ENCODE data around the gene TMEM37. TPM values are rescaled to one million over a fixed set of nuclear protein-coding genes. Genes with fewer than 3 reads are reported as not detected.

TMEM37 gene
- total and polyA plus RNA-seq, 2 of the 13 experiments (the other 11 are each of a cell fraction or from before 2014, with no cell fraction given), result 37.7 to 115 TPM

DNA sequence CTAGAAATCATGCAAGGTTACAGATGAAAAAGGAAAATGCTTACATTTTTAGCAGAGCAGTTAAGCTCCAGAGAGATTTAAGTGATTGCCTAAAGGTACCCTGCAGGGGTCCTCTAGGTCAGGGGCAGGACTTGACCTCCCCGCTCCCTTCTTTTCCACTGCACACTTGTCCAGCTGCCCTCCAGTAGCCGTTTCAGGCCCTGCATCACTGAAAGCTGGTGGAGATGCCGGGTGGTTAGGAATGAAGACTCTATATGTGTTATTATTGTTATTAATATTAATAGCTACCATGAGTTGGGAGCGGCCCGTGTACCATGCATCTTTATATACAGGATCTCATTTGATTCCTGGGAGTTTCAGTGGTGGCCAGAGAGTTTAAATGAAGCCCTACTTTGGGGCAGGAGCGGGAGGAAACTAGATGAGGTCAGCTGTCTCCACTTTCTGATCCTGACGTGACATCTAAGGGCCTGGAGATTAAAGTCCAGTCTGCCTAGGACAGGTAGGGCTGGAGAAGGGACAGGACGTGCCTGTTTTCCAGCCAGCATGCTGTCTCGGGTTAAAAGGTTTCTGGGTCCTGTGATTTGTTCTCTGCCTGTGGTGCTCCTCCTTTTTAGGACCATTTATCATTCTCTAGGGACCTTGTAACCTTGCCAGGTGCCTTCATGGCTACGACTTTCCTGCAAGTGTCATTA lies 2.1 kb downstream of the TMEM37 start (continued):
- TF ChIP-seq ZSCAN22 (CRISPR knock-in tag; IDR thresholded peaks at IDR 0.05) (peak; percentile 54; the same call in 1 of the 2 replicates), TCF7 (IDR thresholded peaks at IDR 0.05; ENCODE audit: low read depth) (peak; percentile 53; the same call in 1 of the 2 replicates), ZFY (CRISPR knock-in tag; IDR thresholded peaks at IDR 0.05) (no peak; the same call in 1 of the 2 replicates), NCOA1 (CRISPR knock-in tag; IDR thresholded peaks at IDR 0.05) (no peak), ZBTB49 (CRISPR knock-in tag; IDR thresholded peaks at IDR 0.05; ENCODE audit: borderline replicate concordance) (peak; percentile 53; the same call in 1 of the 2 replicates), SIX1 (CRISPR knock-in tag; IDR thresholded peaks at IDR 0.05; ENCODE audit: borderline replicate concordance) (peak; percentile 39; the same call in 1 of the 2 replicates), RFX1 (IDR thresholded peaks at IDR 0.05) (no peak), SKI (IDR thresholded peaks at IDR 0.05; ENCODE audit: partially characterized antibody) (peak; percentile 28), SRSF9 (IDR thresholded peaks at IDR 0.05; ENCODE audit: borderline replicate concordance, insufficient read depth, low read depth, low read length, poor library complexity, severe bottlenecking) (no peak), ZNF510 (CRISPR knock-in tag; IDR thresholded peaks at IDR 0.05; ENCODE audit: low read depth) (no peak), NR0B2 (CRISPR knock-in tag; IDR thresholded peaks at IDR 0.05) (no peak), PAX8 (CRISPR knock-in tag; IDR thresholded peaks at IDR 0.05; ENCODE audit: borderline replicate concordance) (no peak), ZNF737 (CRISPR knock-in tag; IDR thresholded peaks at IDR 0.05; ENCODE audit: borderline replicate concordance) (no peak), DR1 (CRISPR knock-in tag; IDR thresholded peaks at IDR 0.05) (no peak), MAF1 (CRISPR knock-in tag; IDR thresholded peaks at IDR 0.05; ENCODE audit: borderline replicate concordance) (no peak), REXO4 (CRISPR knock-in tag; IDR thresholded peaks at IDR 0.05; ENCODE audit: borderline replicate concordance) (no peak), ASH2L (IDR thresholded peaks at IDR 0.05; ENCODE audit: insufficient read length, low read depth, low read length) (peak; percentile 13), SMYD3 (CRISPR knock-in tag; IDR thresholded peaks at IDR 0.05) (0 out of 2 replicates have a peak, but pooled peaks have one; percentile 21)
- TF ChIP-seq, protein P1, sequence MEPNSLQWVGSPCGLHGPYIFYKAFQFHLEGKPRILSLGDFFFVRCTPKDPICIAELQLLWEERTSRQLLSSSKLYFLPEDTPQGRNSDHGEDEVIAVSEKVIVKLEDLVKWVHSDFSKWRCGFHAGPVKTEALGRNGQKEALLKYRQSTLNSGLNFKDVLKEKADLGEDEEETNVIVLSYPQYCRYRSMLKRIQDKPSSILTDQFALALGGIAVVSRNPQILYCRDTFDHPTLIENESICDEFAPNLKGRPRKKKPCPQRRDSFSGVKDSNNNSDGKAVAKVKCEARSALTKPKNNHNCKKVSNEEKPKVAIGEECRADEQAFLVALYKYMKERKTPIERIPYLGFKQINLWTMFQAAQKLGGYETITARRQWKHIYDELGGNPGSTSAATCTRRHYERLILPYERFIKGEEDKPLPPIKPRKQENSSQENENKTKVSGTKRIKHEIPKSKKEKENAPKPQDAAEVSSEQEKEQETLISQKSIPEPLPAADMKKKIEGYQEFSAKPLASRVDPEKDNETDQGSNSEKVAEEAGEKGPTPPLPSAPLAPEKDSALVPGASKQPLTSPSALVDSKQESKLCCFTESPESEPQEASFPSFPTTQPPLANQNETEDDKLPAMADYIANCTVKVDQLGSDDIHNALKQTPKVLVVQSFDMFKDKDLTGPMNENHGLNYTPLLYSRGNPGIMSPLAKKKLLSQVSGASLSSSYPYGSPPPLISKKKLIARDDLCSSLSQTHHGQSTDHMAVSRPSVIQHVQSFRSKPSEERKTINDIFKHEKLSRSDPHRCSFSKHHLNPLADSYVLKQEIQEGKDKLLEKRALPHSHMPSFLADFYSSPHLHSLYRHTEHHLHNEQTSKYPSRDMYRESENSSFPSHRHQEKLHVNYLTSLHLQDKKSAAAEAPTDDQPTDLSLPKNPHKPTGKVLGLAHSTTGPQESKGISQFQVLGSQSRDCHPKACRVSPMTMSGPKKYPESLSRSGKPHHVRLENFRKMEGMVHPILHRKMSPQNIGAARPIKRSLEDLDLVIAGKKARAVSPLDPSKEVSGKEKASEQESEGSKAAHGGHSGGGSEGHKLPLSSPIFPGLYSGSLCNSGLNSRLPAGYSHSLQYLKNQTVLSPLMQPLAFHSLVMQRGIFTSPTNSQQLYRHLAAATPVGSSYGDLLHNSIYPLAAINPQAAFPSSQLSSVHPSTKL (CRISPR knock-in tag; IDR thresholded peaks at IDR 0.05), result peak; percentile 78
- TF ChIP-seq, protein P2, sequence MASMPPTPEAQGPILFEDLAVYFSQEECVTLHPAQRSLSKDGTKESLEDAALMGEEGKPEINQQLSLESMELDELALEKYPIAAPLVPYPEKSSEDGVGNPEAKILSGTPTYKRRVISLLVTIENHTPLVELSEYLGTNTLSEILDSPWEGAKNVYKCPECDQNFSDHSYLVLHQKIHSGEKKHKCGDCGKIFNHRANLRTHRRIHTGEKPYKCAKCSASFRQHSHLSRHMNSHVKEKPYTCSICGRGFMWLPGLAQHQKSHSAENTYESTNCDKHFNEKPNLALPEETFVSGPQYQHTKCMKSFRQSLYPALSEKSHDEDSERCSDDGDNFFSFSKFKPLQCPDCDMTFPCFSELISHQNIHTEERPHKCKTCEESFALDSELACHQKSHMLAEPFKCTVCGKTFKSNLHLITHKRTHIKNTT (CRISPR knock-in tag; IDR thresholded peaks at IDR 0.05), result no peak
- TF ChIP-seq, protein P3, sequence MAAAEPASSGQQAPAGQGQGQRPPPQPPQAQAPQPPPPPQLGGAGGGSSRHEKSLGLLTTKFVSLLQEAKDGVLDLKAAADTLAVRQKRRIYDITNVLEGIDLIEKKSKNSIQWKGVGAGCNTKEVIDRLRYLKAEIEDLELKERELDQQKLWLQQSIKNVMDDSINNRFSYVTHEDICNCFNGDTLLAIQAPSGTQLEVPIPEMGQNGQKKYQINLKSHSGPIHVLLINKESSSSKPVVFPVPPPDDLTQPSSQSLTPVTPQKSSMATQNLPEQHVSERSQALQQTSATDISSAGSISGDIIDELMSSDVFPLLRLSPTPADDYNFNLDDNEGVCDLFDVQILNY (CRISPR knock-in tag; conservative IDR thresholded peaks at IDR 0.05), result no peak

All from HepG2 (cell line).